HG03066 (cell line): Measurements from ENCODE around the gene PLA2G4D.

ENCODE experiments used
- ATAC-seq: cut with Tn5 transposase; IDR thresholded peaks from one replicate; pipeline ENCODE4 v1.9.1; 2021; ENCODE audit warnings: low read depth; ENCODE audit not compliant: unreplicated experiment

Gene PLA2G4D

GRCh38 chr15:42128476-42128875 is 34.1 kb upstream of the PLA2G4D start:
- no peak for ATAC-seq

GRCh38 chr15:42123546-42123945 is 29.2 kb upstream of the PLA2G4D start:
- ATAC-seq = no peak

- ATAC-seq = no peak
Observed at GRCh38 chr15:42121682-42122081, 27.3 kb upstream of the PLA2G4D start.

GRCh38 chr15:42121021-42121420 is 26.7 kb upstream of the PLA2G4D start:
- no peak for ATAC-seq

GRCh38 chr15:42120285-42120684 is 25.9 kb upstream of the PLA2G4D start:
- ATAC-seq = no peak

- no peak for ATAC-seq
Observed at GRCh38 chr15:42119446-42119760, 25.0 kb upstream of the PLA2G4D start.

- ATAC-seq = no peak
Observed at GRCh38 chr15:42118650-42119445, 24.5 kb upstream of the PLA2G4D start.

GRCh38 chr15:42111924-42112323 is 17.6 kb upstream of the PLA2G4D start:
- ATAC-seq = no peak

GRCh38 chr15:42110367-42110766 is 16.0 kb upstream of the PLA2G4D start:
- no peak for ATAC-seq

GRCh38 chr15:42108806-42109205 is 14.4 kb upstream of the PLA2G4D start:
- ATAC-seq = no peak

GRCh38 chr15:42108189-42108588 is 13.8 kb upstream of the PLA2G4D start:
- no peak for ATAC-seq

- no peak for ATAC-seq
Observed at GRCh38 chr15:42107473-42107872, 13.1 kb upstream of the PLA2G4D start.

GRCh38 chr15:42106288-42106687 is 11.9 kb upstream of the PLA2G4D start:
- no peak for ATAC-seq

- ATAC-seq = no peak
Observed at GRCh38 chr15:42104095-42104891, 9.9 kb upstream of the PLA2G4D start.

- ATAC-seq = no peak
Observed at GRCh38 chr15:42102646-42103235, 8.4 kb upstream of the PLA2G4D start.

- ATAC-seq = no peak
Observed at GRCh38 chr15:42101861-42102260, 7.5 kb upstream of the PLA2G4D start.

- no peak for ATAC-seq
Observed at GRCh38 chr15:42100021-42100800, 5.8 kb upstream of the PLA2G4D start.

- ATAC-seq = no peak
Observed at GRCh38 chr15:42097018-42097417, 2.7 kb upstream of the PLA2G4D start.

GRCh38 chr15:42093966-42094365 is 396 bp downstream of the PLA2G4D start:
- ATAC-seq = no peak

- no peak for ATAC-seq
Observed at GRCh38 chr15:42092398-42093318, 1.7 kb downstream of the PLA2G4D start.
